B cell (primary cell): ENCODE results near the gene ANO5. TPM values are rescaled to one million over a fixed set of nuclear protein-coding genes. Genes with fewer than 3 reads are reported as not detected.
A peak's percentile ranks its signal among the peaks of the same experiment; 100 is the strongest.

Experiments
- ATAC-seq: fragments of 200-7000 bp; cut with Tn5 transposase; one replicate; pipeline ENCODE4 v1.10.0; 2021; ENCODE audit warnings: low read depth, mild to moderate bottlenecking, moderate number of reproducible peaks, moderate library complexity
- CTCF ChIA-PET: fragments of 350-600 bp; sonication (Branson Sonifier 250); formaldehyde crosslinking; loops from one replicate; lab custom pipeline; 2021; ENCODE audit warnings: antibody characterized with exemption, inconsistent platforms; lab: Charles Lee
- POLR2A ChIA-PET: fragments of 350-600 bp; sonication (Branson Sonifier 250); formaldehyde crosslinking; loops from one replicate; lab custom pipeline; 2021; ENCODE audit warnings: antibody characterized with exemption; lab: Charles Lee
- DNase-seq: peaks from one replicate; pipeline ENCODE4 v3.0.0; 2013
- H2AFZ ChIP-seq: 2 replicates; pipeline ENCODE4 v1.6.1; 2012; ENCODE audit warnings: mild to moderate bottlenecking, low read depth, low read length; ENCODE audit not compliant: insufficient read depth, poor library complexity, severe bottlenecking
- H3K27ac ChIP-seq, 2 donors: 1 replicate in 1 of 2; 2 replicates in 1 of 2; pipeline ENCODE4 v1.5.1; 2012 to 2013; ENCODE audit warnings: low read length in 2 of 2, mild to moderate bottlenecking in 2 of 2, moderate library complexity in 1 of 2
- H3K27me3 ChIP-seq, 4 experiments: fragments of 200-600 bp in 1 of 4; sonication (generic) in 1 of 4; replicated peaks in 1 of 4; 1 replicate in 2 of 4; 2 replicates in 2 of 4; pipeline versions ENCODE4 v1.6.1 to v1.7.0; 2013 to 2016; ENCODE audit warnings: low read length in 3 of 4, mild to moderate bottlenecking in 2 of 4, mixed read lengths in 1 of 4, moderate library complexity in 1 of 4; ENCODE audit not compliant: insufficient read depth in 4 of 4, control insufficient read depth in 3 of 4; ENCODE audit errors: control extremely low read depth in 1 of 4
- H3K36me3 ChIP-seq, 2 experiments: replicated peaks in 1 of 2; 1 replicate in 1 of 2; 2 replicates in 1 of 2; pipeline versions ENCODE4 v1.6.1 to v1.7.1; 2013; ENCODE audit warnings: low read length in 1 of 2; ENCODE audit not compliant: insufficient read depth in 2 of 2, control insufficient read depth in 1 of 2; ENCODE audit errors: control extremely low read depth in 1 of 2, extremely low read depth in 1 of 2
- H3K4me1 ChIP-seq, 2 donors: fragments of 200-600 bp in 1 of 2; sonication (generic) in 1 of 2; 1 replicate in 1 of 2; 2 replicates in 1 of 2; pipeline versions ENCODE4 v1.5.1 to v1.6.1; 2013 to 2017; ENCODE audit warnings: low read length in 2 of 2; ENCODE audit not compliant: control insufficient read depth in 2 of 2, insufficient read depth in 2 of 2
- H3K4me2 ChIP-seq: replicated peaks from 2 replicates; pipeline ENCODE3; 2012; ENCODE audit warnings: mild to moderate bottlenecking, low read depth, low read length; ENCODE audit not compliant: poor library complexity, severe bottlenecking
- H3K4me3 ChIP-seq, 5 experiments: fragments of 200-600 bp in 1 of 5; sonication (generic) in 1 of 5; 1 replicate in 3 of 5; 2 replicates in 2 of 5; pipeline versions ENCODE4 v1.5.1 to v1.7.0; 2011 to 2016; ENCODE audit warnings: low read length in 4 of 5, mild to moderate bottlenecking in 4 of 5, low read depth in 2 of 5, control low read depth in 1 of 5, moderate library complexity in 1 of 5; ENCODE audit not compliant: insufficient read depth in 1 of 5; ENCODE audit errors: control extremely low read depth in 1 of 5, extremely low read depth in 1 of 5
- H3K79me2 ChIP-seq: fragments of 200-600 bp; sonication (generic); one replicate; pipeline ENCODE4 v1.6.0; 2016; ENCODE audit warnings: low read length; ENCODE audit not compliant: control insufficient read depth, insufficient read depth
- H3K9ac ChIP-seq: fragments of 200-600 bp; sonication (generic); 2 replicates; pipeline ENCODE4 v1.6.1; 2017; ENCODE audit warnings: mild to moderate bottlenecking, low read length, moderate library complexity
- H3K9me3 ChIP-seq, 3 donors: one replicate each; pipeline versions ENCODE4 v1.6.1 to v1.7.1; 2013; ENCODE audit warnings: low read length in 2 of 3; ENCODE audit not compliant: control insufficient read depth in 2 of 3, insufficient read depth in 1 of 3; ENCODE audit errors: control extremely low read depth in 1 of 3
- H4K20me1 ChIP-seq: 2 replicates; pipeline ENCODE4 v1.6.0; 2012; ENCODE audit warnings: mild to moderate bottlenecking, low read length; ENCODE audit not compliant: insufficient read depth, control insufficient read depth, poor library complexity, severe bottlenecking
- H3K27ac Mint-ChIP-seq: one replicate; pipeline ENCODE4 v1.8.0; 2021; ENCODE audit warnings: mixed read lengths
- H3K27me3 Mint-ChIP-seq: one replicate; pipeline ENCODE4 v1.8.0; 2021; ENCODE audit warnings: mixed read lengths
- H3K4me1 Mint-ChIP-seq: one replicate; pipeline ENCODE4 v1.8.0; 2021; ENCODE audit warnings: mixed read lengths
- H3K4me3 Mint-ChIP-seq: one replicate; pipeline ENCODE4 v1.8.0; 2021; ENCODE audit warnings: mixed read lengths
- H3K9me3 Mint-ChIP-seq: one replicate; pipeline ENCODE4 v1.8.0; 2022; ENCODE audit warnings: mixed read lengths; ENCODE audit not compliant: insufficient read depth
- CTCF ChIP-seq: fragments of 200-600 bp; IDR thresholded peaks from one replicate; pipeline ENCODE4 v1.8.0; 2022; ENCODE audit warnings: antibody characterized with exemption, mild to moderate bottlenecking
- EZH2 ChIP-seq: IDR thresholded peaks from 2 replicates; pipeline ENCODE4 v1.6.1; 2012; ENCODE audit warnings: borderline replicate concordance, low read depth, mild to moderate bottlenecking, moderate library complexity, low read length; ENCODE audit not compliant: insufficient read depth, poor library complexity, severe bottlenecking
- WGBS: methylation state at CpG from one replicate; pipeline ENCODE4 v1.1.5; 2013; ENCODE audit warnings: missing lambda C conversion rate; ENCODE audit not compliant: insufficient coverage; 5-methylcytosine and 5-hydroxymethylcytosine counted together
- intact Hi-C: fragments of 100-400 bp; cut with micrococcal nuclease; formaldehyde crosslinking; loops from one replicate; pipeline ENCODE4 v1.10.0; 2022
- polyA plus RNA-seq: library from polyadenylated mRNA; depleted of rRNA; stranded (reverse); fragments of >200 nt; gene quantifications from 2 replicates; pipeline ENCODE4 v1.2.3, GENCODE V29; 2012
- total RNA-seq, 2 donors: library from RNA; stranded (reverse); fragments of 120-200 nt in 1 of 2; gene quantifications; 1 replicate in 1 of 2; 2 replicates in 1 of 2; pipeline versions ENCODE4 v1.2.3 to v1.2.4, GENCODE V29; 2013 to 2022

Gene ANO5
- total and polyA plus RNA-seq, 2 donors (not counting 1 experiment from before 2014, with no cell fraction given) = not detected

- Mint-ChIP-seq H3K27ac (no peak overlapping the region), H3K4me1 (no peaks in the 10 kb centered on the region), H3K27me3 (peaks cover 4% of the 10 kb centered on the region), H3K4me3 (no peak overlapping the region), H3K9me3 (no peaks in the 10 kb centered on the region)
- Histone ChIP-seq H3K9me3 (no peaks in the 10 kb centered on the region), H3K79me2 (no peaks in the 10 kb centered on the region), H3K4me3 (no peak overlapping the region), H3K27ac (no peak overlapping the region), H3K36me3 (no peaks in the 10 kb centered on the region), H2AFZ (no peak overlapping the region), H3K4me1 (no peaks in the 10 kb centered on the region), H3K4me2 (no peak overlapping the region), H3K27me3 (no peaks in the 10 kb centered on the region), H3K9ac (no peak overlapping the region), H4K20me1 (no peaks in the 10 kb centered on the region)
- ATAC-seq = no peak
- DNase-seq = no peak
- CTCF ChIA-PET = interaction anchor here (1.8 kb wide), 1 partner anchor 16 kb away, joined by 5 read pairs; no protein-coding TSS in a partner anchor
- intact Hi-C loops = no loop called here
- POLR2A ChIA-PET = no interaction called here
- no peak for TF ChIP-seq CTCF
- no peak for TF ChIP-seq EZH2
These were observed 109.5 kb downstream of the ANO5 start for GRCh38 chr11:22302368-22302767.

GRCh38 chr11:22304337-22304961, 111.6 kb downstream of the ANO5 start:
- Mint-ChIP-seq H3K27ac (no peak overlapping the region), H3K4me3 (no peak overlapping the region), H3K4me1 (no peaks in the 10 kb centered on the region), H3K27me3 (peaks cover 4% of the 10 kb centered on the region), H3K9me3 (no peaks in the 10 kb centered on the region)
- ATAC-seq = no peak
- Histone ChIP-seq H2AFZ (no peak overlapping the region), H3K4me3 (no peak overlapping the region), H3K27me3 (no peaks in the 10 kb centered on the region), H4K20me1 (no peaks in the 10 kb centered on the region), H3K79me2 (no peaks in the 10 kb centered on the region), H3K36me3 (no peaks in the 10 kb centered on the region), H3K27ac (no peak overlapping the region), H3K4me2 (no peak overlapping the region), H3K9ac (no peak overlapping the region), H3K4me1 (no peaks in the 10 kb centered on the region), H3K9me3 (peaks cover 0 to 3% (median 2%) of the 10 kb centered on the region in 3 donors)
- 100% methylated on average over 1 of the region's 5 CpGs for WGBS
- ChIA-PET POLR2A (no interaction called here), CTCF (interaction anchor here (0.7 to 1.8 kb wide), 9 partner anchors 10 to 484 kb away, joined by 3 to 7 read pairs (median 3); no protein-coding TSS in a partner anchor)
- peak; percentile 20 for DNase-seq
- intact Hi-C loops = no loop called here
- TF ChIP-seq EZH2 (no peak), CTCF (peak; percentile 90)
